HG03280 (cell line): Measurements from ENCODE around the gene KCNJ1.
A peak's percentile ranks its signal among the peaks of the same experiment; 100 is the strongest.

Source experiments
- ATAC-seq: cut with Tn5 transposase; IDR thresholded peaks from one replicate; pipeline ENCODE4 v1.9.1; 2021; ENCODE audit warnings: mild to moderate bottlenecking, moderate library complexity; ENCODE audit not compliant: unreplicated experiment

The KCNJ1 gene

DNA sequence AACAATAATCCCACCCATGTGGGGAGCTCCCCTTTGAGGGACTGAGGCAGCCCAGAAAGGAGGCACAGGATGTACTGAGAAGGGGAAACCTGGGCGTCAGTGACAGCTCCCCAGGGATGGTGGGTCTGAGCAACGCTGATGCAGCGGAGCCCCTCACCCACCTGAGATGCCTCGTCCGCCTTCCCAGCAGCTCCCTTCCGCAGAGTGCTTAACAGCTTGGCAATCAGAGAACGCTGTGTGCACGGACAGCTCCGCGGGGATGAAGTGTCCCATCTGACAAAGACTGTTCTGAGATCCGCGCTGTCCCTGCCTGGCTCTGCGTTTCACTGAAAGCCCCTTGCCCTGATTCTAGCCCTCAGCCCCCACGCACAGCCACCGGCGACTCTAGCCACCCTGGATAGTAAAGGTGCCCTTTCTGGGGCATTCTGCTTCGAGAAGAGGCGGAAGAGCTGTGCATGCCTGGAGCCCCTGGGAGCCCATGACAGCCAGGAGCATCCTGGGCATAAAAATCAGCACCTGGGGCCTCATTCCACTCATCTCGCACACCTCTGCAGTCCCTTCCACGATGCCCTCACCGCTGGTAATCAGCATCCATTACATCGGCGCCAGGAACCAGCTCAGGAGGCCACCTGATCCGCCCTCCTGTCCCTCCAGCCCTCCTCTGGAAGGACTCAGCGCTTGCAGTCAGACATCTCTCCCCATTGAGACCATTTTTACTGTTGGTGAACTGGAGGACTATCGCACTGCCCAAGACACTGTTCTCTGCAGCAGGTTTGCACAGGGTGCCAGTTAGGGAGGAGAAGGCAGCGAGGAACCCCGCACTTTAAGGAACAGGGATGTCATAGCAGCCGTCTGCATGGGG, 34.8 kb upstream of the KCNJ1 start:
- no peak for ATAC-seq

DNA sequence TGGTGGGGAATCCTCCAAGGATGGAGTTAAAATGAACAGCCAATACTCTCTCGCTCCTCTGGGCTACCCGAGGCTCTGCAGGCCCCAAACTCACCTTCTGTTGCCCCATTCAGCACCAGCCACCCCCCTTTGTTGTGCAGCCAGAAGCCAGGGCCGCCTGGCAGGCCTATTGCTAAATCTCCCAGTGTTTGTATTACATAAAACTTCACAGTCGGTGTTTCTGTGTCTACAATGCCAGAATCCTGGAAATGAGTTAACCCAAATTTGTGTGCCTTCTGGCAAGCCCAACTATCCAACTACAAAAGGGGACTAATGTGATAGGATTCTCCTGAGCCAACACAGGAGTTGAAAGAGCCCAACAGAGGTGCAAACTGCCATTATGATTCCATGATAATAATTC, 33.4 kb upstream of the KCNJ1 start:
- ATAC-seq, result no peak

DNA sequence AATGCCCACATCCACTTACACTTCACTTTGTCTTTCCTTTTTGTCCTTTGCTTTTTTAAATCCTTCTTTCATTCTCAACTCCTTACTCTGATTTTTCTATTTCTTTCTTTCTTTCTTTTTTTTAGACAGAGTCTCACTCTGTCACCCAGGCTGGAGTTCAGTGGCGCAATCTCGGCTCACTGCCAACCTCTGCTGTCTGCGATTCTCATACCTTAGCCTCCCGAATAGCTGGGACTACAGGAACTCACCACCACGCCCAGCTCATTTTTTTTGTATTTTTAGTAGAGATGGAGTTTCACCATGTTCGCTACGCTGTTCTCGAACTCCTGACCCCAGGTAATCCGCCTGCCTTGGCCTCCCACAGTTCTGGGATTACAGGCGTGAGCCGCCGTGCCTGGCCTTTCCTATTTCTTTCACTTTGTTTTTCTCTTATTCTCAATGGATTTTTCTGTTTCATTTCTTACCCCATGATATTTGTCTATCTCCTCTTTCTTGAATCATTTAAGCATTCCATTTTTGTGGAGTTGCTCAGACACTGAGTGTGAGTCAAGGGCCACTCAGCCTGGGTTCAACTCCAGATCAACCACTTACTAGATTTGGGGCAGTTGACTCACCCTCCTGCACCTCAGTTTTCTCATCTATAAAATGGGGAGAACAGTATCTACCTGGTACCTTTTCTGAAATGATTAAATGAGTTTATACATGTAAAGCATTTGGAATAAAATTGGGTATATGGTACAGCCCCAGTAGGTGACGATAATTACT, 31.7 kb upstream of the KCNJ1 start:
- ATAC-seq, result no peak

DNA sequence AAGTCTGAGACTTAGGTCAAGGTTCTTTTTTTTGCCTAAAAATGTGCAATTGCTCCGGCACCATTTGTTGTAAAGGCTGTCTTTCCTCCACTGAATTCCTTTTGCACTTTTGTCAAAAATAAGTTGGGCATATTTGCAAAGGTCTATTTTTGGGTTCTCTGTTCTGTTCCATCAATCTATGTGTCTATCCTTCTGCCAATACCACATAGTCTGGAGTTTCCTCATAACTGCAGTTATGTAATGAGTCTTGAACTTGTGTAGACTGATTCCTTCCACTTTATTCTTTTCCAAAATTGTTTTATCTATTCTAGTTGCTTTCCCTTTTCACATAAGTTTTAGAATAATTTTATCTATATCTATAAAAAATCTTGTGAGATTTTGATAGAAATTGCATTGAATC, 30.7 kb upstream of the KCNJ1 start:
- no peak for ATAC-seq

DNA sequence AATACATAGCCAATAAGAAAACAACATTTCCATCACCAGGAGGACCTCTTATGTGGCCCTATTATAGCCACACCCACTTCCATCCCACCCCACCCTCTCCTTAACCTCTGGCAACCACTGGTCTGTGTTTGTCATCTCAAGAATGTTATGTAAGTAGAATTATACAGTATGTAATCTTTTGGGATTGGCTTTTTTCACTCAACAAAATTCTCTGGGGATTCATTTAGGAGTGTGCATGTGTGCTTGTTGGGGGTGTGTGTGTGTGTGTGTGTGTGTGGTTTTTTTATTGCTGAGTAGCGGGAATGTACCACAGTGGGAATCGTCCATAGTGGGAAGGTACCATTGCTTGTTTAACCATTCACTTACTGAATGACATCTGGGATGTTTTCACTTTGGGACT, 29.3 kb upstream of the KCNJ1 start:
- no peak for ATAC-seq

DNA sequence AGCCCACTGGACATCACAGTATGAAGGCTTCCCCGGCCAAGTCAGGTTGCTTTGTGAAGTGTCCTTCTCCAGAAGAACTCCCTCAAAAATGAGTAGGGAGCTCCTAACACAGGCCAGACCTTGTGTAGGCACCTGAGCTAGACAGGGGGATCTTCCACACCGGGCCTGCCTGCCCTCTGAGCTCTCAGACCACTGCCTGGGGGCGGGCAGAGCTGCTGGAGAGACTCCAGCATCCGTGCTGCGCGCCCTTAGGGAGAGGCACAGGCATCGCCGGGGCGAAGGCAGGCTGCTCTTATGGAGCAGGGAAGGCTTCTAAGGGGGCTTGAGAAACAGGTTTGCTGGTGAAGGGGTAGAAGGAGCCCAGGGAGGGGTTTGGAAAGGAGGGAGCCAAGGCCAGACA, 28.4 kb upstream of the KCNJ1 start:
- ATAC-seq, result no peak

DNA sequence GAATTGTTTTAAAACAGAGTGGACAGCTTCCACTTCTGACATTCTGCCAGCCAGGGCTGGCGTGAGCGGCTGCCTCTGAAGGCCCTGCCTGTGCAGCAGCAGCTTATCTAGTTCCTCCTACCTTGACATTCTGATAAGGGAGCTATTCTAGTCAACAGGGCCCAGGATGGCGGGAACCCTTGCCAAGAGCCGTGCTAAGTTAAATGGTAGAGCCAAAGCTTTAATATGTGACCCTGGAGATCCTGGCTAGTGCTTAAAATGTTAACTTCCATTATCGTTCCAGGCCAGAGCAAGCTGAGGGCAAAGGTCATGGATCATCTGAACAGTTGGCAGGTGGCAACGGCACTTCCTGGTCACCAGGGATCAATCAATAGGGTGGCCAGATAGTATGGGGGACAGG, 27.6 kb upstream of the KCNJ1 start:
- ATAC-seq, result no peak

DNA sequence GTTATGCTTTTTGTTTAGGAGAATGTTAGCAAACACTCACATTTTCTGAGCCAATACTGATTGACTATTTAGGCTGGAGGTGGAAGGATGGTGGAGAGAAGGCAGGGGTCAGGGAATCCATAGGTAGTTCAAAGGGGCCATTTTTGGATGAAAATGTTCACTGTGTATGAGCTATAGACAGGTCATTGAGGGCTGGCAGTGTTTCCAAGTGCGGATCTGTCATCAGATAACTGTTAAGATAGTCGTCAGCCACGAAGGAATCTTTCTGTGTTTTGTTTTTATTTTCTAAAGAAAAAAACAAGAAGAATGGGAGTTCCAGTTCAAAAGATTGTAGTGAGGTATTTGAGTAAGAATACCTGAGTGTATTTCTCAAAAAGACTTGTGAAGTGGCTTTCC, 27.2 kb upstream of the KCNJ1 start:
- ATAC-seq, result no peak

DNA sequence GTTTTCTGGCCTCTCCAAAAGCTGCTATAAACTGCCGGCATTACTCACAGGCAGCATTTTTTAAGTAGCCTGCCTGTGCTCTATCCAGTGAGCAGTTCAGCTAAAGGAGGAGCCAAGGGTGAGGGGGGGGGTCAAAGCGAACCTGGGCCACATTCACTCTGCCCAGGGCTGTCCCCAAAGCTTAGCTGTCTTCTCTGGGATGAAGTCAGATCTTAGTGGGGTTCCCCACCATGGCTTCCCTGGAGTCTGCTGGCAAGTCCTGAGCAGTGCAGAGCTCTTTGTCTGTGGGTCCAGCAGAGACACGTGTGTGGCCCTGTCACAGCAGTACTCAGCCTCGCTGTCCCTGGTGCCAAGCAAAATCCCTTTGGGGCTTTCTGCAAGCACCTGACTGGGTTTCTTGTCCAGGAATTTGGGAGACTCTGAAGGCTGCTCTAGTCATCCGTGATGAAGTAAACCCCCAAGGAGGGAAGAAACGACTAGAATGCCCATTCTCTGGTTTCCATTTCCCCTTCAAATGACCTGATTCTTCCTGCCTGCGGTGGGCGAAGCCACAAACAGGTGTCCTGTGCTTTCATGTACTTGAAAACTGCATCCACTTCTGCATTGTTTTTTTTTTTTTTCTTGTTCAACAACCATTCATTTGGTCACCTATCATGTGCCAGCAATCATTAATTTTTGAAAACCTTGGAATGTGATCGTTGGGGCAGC, 26.6 kb upstream of the KCNJ1 start:
- no peak for ATAC-seq

DNA sequence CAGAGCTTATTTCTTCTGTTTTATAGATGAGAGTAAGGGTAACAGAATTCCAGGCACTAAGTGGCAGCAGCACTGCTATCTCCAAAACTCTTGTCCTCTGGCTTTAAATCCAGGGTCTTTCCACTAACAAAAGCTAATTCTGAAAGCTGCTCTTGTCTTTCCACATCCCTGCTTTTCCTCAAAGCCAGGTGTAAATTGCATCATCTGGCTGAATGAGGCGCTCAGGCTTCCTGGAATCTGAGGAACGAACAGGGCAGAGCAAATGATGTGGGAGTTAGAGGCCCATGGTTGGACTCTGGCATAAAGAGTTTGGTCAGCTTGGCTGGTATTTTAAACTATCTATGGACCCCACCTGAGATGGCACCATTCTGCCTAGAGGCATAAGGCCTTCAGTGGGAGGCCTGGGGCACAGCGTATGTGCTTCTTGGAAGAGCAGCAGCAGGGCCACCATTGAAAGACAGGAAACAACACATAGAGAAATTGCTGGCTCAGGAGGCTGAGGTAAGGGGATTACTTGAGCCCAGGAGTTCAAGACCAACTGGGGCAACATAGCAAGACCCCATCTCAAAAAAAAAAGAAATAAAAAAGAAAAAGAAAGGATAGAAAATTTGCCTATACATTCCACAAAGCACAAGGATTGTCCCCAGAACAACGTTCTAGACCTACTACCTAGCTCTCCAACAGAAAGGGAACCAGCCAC, 25.9 kb upstream of the KCNJ1 start:
- no peak for ATAC-seq

DNA sequence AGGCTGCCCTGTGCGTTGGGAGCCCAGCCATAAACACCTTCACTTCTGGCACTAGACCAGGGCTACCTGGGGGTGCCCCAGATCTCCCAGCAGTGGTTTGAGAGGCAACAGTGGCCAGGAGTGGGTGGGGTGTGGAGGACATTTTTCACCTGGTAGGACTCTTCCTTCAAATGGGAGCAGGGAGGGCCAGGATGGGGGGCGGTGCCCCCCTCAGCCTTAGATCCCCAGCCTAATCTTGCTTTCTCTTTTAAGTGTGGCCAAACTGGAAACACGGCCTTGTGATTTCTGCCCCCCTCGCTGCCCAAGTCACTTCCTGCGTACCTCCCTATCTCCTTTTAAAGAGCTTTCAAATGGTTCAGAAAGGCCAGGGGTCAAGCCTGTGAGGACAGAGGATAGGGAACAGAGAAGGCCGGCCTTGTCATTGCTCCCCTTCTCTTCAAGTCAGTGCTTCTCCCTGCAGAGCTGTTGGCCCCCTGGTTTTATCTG, 24.9 kb upstream of the KCNJ1 start:
- no peak for ATAC-seq

DNA sequence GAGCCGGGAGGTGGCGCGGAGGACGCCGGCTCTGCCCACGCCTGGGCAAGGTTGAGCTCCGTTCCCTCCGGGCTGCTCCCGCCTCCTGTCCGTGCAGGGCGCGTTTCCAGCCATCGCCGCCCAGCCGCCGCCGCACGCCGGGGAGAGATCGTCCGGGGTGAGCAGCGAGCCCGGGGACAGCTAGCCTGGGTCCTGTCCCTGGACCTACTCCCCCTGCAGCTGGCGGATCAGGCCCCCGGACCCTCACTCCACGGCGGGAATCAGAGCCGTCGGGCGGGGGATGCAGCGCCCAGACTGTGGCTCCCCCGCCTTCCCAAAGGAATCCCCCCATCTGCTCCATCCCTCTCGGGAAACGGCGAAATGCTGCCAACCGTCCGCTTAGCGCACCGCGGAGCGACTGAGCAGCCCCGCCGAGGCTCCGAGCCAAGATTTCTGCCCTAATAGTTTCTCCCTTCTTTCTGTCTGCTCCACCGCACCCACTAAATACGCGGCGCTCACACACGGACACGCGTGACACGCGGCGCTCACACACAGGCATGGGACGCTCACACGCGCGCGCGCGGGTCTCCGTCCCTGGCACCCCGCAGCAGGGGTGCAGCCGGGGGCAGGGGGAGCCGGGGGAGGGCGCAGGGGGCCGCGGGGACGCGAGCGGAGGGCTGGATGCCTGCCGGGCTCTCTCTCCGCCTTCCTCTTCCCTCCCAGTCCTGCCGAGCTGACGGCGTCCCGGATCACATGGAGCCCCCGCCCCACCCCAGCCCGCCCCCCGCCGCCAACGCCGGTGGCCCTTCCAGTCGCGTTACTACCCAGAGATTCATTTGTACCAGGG, 23.7 kb upstream of the KCNJ1 start, which contains the start of gene KCNJ5:
KCNJ5 (plus strand) TSS at position 814 of the 826 bp plus-strand sequence. CDS start 19,918 bp downstream, outside the sequence.
- ATAC-seq, result no peak

DNA sequence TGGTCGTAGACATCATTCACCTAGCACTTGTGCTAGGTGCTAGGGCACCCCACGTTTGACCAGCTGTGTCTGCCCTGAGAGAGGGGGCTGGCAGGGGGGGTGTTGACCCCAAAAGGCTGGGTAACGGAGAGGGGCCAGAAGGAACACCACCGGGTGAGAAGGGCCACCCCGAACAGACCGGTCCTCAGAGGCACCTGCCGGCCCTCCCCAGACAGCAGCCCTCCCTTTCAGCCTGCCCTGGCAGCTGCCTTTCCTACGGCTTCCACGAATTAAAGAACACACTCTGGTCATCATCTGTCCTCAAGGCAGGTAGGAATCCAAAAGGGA, 23.1 kb upstream of the KCNJ1 start:
- no peak for ATAC-seq

DNA sequence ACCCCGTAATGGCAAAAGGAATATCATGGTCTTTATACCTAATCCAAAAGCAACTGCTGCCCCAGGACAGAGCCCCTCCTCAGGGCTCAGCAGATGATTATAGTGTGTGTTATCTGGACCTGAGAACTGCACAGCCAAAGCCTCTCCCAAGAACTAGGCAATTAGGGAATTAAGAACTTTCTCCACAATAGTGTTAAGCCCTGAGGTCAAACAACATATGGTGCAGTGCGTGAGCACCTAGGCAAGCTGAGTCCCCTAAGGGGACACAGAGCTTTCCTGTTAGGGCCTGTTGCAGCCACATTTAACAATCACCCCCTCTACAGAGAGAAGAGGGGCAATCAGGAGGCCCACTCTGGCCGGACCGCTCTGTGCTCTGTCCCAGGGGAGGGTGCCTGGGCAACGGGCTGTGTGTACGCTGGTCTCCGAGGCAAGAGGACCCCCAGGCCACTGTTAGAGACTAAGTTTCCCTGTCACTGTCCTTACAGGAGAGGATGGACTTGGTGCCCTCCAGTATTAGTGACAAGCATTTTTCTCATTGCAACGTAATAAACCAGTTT, 22.6 kb upstream of the KCNJ1 start:
- no peak for ATAC-seq

DNA sequence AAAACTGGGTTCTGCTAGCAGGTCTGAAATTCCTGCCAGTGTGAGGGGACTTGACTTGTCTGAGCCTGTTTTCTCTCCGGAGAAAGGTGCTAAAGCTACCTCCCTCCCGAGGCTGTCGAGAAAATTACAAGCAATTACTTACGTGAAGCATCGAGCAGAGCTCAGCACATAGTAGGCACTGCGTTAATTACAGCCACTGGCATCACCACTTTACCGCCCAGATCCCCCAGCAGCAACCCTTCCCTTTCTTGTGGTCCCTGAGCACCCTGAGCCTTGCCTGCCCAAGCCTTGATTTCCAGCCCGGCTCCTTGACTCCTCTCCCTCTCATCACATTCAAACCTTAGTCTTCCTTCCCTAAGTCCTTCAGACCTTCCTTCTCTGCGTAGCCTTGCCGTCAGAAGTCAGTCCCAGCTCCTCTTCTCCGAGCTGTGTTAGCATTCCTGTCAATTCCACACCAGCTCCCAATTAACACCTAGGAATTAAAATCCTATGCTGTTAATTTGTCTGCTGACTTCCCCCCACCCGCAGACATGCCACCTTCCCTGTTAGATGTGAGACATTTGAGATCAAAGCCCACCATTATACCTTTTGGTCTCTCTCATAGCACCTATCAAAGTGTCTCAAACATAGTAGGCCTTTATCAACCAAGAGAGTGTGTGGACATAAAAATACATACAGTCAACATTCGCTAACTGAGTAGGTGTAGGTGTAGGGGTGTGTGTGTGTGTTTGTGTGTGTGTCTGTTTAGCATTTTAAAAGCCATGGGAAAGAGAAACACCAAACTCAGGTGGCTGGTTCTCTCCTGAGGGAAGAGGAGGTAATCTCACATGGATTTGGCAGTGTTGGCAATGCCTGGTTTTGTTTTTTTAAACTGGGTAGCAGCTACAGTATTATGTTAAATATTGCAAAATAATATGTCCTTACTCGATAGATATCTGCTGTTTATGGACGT, 21.2 kb upstream of the KCNJ1 start:
- ATAC-seq, result no peak

DNA sequence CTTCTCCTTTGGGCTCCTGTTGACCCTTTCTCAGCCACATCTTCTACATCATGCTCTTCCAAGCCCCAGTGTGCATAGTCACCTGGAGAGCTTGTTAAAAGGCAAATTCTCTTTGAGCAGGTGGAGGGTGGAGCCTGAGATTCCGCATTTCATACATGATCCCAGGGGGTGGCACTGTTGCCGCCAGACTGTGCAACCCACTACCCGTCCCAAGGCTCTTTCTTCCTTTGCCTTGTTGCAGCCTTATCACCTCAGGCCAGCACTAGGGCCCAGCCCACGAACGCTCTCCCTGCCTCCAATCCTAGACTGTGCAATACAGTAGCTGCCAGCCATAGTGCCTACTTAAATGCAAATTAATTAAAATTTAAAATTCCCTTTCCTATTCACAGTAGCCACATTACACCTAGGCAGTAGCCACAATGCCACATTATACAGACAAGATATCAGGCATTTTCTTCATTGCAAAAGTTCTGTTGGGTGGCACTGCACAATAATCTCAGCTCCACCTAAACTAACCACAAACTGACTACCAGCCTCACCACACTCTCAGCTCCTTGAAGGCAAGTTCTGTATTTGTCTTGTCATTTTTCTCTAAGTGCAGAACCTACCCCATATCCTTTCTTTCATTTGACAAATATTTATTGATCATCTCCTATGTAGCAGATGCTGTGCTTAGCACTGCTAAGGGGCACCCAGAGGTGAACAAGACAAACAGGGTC, 19.5 kb upstream of the KCNJ1 start:
- no peak for ATAC-seq

DNA sequence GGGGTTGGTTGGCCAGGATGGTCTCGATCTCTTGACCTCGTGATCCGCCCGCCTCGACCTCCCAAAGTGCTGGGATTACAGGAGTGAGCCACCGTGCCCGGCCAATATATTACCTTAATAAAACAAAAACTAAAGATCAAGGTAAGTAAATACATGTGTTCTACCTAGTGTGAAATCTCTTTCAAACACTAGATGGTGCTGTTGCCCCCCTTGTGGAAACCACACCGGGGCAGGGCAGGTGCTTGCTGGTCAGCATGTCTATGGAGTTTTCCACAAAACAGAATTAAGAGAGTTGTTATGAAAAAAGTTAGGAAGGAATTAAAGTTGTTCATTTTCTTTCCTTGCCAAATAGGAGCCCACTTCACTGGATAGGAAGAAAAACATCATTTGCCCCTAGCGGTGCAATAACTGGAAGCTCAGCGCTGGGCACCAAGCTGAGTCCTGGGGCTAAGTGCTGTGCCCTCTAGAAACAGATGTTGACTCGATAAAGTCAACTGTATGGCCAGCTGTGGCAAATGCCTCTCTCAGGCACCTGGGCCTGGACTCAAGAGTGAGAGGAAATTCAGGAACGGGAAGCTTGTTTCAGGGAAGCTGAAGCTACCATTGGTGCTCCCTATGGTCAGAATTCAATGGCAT, 17.7 kb upstream of the KCNJ1 start:
- ATAC-seq, result peak; percentile 89

DNA sequence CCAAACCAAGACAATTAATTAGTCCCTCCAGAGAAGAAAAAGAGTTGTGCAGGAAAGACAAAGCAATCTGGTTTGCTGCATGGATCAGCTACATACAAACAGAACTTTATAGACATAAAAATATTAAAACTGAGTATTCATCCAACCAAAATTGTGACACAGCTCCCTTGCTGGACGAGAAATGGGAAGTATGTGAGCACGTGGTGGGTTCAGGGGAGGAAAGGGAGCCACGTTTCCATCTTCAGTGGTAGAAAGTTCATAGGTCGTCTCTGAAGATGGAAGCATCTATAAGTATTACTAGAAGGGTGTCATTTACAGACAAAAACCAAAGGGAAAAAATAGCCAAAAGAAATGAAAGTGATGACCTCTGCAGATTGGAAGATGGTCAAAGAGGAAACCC, 17.0 kb upstream of the KCNJ1 start:
- no peak for ATAC-seq
